SIG-M5 treated with dmso at 0.1 percent for 504 hours (cell line): Measurements from ENCODE around the gene TBL1XR1.
"Not testable (repeated sequence)": the region's sequence is repeated elsewhere in the genome, so short reads cannot be mapped to it uniquely, and the experiment has no call there.

Experiments used
- DNase-seq: peaks from one replicate; lab custom pipeline; 2025; ENCODE audit not compliant: unreplicated experiment; lab: John Stamatoyannopoulos, UW

Gene TBL1XR1

DNA sequence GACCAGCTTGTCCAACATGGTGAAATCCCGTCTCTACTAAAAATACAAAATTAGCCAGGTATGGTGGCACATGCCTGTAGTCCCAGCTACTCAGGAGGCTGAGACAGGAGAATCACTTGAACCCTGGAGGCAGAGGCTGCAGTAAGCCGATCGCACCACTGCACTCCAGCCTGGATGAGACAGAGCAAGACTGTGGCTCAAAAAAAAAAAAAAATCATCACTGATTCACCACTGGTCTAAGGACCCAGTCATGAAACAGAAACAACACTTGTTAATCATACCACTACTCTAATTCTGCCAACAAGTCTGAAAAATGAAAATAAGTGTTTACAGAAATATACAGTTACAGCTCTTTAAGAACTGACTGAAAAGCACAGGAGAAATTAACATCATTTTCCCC is 12.7 kb downstream of the TBL1XR1 start:
- DNase-seq, result not testable (repeated sequence)

DNA sequence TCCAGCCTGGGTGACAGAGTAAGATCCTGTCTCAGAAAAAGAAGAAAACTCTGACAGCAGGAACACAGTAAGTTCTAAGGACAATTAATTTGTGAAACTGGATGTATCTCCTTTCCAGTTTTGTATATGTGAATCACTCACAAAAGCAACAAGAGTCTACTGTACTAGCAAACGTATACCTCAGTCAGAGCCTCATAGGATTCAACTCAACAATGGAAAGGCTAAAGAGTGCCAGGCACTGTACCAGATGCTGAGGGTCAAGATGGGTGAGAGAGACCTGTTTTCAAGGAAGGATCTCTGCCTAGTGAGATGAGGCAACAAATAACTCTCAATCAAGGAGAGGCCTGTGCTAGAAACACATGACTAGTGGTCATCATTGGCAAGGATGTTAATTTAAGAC is 14.9 kb downstream of the TBL1XR1 start:
- DNase-seq, result no peak

DNA sequence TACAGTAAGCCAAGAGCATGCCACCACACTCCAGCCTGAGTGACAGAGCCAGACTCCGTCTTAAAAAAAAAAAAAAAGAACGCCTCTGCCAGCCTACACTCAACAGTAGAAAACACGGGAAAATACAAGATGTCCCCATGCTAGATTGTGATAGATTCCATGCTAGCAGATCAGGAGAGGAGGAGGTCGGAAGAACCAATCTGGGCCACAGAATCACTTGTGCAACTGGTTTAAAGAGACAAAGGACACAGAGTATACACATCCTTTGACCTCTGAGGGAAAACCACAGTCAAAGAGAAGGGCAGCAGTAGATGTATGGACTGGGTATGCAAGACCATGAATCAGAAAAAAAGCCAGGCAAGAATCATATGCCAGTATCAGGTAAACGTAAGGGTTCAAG is 15.9 kb downstream of the TBL1XR1 start:
- no peak for DNase-seq

DNA sequence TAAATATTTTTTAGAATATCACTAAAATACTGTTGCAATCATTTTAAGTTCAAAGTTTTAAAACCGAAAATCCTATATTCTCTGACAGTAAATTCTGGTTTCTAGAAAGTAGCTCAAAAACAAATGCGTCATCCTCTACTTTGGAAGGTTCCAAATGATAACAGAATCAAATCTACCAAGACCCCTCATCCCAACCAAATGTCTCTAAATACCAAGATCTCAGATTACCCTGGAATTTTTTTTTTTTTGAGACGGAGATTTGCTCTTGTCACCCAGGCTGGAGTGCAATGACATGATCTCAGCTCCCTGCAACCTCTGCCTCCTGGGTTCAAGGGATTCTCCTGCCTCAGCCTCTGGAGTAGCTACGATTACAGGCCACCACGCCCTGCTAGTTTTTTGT is 16.8 kb downstream of the TBL1XR1 start:
- no peak for DNase-seq

DNA sequence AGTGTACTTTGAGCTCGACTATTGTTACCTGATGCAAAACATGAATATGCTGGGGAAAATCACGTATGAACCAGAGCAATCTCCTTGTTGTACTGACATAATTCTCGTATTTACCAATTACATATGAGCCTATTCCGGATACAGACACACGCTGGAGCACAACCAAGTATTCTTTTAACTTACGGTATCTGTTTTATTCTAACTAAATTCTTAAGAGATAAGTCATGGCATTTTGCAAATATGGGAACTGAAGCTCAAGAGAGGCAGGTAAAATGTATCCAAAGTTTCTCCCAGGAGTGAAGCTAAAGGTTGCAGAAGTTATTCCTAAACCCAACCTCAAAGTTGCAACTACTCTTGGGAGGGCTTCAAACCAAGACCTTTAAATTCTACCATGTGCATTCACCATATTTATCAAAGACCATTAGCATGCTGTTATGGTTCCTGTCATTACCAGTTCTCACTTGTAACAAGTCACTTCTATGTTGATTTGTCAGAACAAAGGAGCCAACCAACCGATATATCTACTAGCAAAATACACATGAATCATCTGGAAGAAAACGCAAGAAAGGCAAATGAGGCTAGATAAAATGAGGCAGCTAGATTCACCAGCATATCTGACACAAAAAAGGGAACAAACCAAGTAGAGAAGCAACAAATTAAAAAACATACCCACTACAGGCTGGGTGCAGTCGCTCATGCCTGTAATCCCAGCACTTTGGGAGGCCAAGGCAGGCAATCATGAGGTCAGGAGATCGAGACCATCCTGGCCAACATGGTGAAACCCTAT is 17.8 kb downstream of the TBL1XR1 start:
- DNase-seq, result no peak

DNA sequence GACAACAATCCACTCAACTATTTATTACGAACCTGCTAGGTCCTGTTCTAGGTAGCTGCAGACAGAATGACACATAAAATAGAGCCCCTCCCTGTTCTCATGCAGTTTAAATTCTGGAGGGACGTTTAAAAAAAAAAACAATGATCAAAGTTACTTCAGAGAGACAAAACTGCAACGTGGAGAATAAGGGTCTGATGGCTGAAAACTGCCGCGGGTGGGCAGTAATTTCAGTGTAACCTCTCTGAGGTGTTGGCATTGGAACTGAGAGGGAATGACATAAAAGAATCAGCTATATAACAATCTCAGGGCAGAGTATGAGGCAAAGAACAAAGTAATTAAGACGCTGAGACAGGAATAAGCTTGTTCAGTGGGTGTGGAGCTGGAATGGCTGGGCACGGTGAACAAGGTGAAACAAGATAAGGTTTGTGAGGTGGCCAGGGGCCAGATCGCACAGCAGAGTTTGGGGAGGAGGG is 19.5 kb downstream of the TBL1XR1 start:
- DNase-seq, result no peak

DNA sequence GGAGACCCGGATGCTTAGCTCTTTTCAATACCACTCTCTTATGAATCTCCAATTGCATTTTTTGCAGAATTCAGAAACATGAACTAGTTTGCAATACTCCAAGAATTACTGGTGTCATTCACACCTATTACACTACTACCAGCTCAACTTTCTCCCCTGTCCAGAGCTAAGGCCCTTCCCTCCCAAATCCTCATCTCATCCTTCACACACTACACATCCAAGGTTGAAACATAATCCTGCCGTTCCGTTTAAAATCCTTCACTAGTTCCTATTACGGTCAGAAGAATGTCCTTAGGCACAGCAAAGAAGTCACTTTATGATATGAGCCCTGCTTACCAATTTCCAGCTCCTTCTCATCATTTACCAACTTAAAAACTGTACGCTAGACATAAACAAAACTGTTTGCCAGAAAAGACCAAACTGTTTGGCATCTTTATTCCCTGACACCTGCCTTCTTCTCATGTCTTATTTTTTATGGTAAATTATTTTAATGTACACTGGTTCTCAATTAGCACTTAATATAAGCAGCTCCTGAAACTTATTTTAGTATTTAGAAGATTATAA is 22.6 kb downstream of the TBL1XR1 start:
- DNase-seq, result no peak

DNA sequence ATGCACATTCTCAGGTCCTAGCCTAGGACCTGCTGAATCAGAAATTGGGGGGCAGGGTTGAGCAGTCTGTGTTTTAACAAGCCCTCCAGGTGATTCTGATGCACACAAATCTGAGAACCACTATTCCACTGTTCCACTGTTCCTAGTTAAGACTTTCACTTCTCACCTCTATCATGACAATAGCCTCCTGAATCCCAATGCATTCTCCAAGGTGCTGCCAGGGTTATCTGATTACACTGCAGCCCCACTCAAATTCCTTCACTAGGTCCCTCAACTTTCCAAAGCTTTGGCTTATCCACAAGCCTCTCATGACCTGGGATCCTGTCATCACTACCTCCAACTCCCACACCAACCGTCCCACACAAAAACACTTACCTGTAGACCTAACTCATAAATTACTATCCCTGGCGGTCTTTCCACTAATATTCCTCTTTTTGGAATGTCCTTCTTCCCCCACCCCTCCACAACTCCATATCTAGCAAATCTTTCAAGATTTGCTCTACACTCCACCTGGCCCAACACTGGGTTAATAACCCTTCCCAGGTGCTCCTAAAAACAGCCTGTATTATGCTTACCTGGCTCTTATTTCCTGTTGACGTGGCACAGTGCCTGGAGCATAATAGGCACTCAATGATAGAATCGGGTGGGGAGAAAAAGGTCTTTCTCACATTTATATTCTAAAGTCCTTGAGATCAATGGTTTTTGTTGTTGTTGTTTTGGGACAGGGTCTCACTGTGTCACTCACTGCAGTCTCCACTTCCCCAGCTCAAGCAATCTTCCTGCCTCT is 27.2 kb downstream of the TBL1XR1 start:
- DNase-seq, result no peak

DNA sequence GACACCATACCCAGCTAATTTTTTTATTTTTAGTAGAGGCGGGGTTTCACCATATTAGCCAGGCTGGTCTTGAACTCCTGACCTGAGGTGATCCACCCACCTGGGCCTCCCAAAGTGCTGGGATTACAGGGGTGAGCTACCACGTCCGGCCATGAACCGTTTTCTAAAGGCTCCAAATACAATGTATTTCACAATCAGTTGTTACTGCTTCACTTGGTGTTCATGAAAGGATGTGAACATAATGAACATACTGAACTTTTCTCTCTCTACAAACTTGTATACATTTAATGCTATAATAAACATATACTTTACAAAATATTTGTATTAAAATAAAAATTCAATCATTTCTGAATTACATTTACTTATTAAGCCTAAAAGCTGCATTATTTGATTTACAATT is 28.9 kb downstream of the TBL1XR1 start:
- DNase-seq, result no peak

DNA sequence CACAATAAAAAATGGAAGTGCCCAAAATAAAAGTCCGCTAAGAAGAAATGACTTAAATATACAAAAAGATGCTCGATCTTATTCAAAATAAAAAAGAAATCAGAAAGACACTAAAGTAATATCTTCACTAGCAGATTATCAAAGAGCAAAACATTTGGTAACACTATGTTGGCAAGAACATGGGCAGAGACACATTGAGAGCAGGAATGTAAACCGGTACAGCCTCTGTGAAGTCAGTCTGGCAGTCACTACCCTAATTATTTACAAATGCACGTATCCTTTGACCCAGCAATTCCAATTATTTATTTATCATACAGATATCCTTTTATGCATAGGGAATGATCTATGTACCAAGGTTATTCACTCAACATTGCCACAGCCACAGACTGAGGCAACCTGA is 34.5 kb downstream of the TBL1XR1 start:
- DNase-seq, result no peak

DNA sequence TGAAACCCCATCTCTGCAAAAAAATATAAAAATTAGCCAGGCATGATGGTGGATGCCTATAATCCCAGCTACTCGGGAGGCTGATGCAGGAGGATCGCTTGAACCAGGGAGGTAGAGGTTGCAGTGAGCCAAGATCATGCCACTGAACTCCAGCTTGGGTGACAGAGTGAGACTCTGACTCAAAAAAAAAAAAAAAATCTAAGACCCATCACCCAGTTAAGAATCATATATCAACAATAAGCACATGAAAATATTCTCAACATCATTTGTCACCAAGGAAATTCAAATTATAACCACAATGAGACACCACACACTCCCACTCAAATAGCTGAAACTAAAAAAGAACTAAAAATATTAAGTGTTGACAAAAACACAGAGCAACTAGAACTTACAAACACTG is 35.7 kb downstream of the TBL1XR1 start:
- not testable (repeated sequence) for DNase-seq

DNA sequence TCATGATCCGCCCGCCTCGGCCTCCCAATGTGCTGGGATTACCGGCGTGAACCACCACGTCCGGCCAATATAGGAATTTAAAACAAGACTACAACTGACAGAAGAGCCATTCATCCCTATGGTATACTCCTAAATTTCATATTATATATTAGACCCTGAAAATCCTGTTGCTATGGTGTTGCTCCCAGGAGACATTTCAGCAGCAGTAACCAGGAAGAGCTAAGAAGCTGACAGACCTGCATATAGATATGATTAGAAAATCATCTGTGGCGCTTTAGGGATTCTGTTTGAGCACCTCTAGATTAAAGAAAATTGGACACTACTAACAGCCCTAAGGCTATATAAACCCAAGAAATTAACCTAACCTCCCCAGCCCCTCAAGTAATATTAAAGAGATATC is 38.8 kb downstream of the TBL1XR1 start:
- no peak for DNase-seq

DNA sequence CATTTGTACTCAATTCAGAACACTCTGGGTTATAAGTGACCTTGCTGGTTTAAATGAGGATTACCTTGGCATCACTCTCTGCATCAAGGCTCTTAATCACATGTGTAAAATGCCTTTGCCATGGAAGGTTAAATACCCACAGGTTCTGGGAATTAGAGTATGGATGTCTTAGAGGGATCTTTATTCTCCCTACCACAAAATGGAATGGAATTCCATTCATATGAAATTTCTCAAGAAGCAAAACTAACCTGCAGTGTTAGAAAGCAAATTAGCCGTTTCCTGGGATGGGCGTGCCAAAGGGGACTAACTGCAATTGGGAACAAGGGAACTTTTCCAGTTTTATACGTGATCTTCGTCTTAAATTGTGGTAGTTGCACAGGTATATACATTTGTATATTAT is 39.8 kb downstream of the TBL1XR1 start:
- no peak for DNase-seq

DNA sequence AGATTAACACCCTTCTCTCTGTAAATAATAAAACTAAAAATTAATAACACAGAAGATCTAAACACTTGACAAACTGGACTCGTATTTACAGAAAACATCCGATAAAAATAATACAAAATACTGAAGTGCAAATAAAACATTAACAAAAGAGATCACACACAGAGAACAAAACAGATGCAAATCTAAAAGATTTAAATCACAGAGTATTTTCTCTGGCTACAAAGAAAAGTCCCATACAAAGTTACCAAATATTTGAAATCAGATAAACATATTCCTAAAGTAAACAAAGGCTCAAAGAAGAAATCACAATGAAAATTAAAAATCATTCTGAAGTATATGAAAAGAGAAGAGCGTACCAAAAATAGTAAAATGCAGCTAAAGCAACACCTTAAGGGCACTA is 42.5 kb downstream of the TBL1XR1 start:
- DNase-seq, result no peak

DNA sequence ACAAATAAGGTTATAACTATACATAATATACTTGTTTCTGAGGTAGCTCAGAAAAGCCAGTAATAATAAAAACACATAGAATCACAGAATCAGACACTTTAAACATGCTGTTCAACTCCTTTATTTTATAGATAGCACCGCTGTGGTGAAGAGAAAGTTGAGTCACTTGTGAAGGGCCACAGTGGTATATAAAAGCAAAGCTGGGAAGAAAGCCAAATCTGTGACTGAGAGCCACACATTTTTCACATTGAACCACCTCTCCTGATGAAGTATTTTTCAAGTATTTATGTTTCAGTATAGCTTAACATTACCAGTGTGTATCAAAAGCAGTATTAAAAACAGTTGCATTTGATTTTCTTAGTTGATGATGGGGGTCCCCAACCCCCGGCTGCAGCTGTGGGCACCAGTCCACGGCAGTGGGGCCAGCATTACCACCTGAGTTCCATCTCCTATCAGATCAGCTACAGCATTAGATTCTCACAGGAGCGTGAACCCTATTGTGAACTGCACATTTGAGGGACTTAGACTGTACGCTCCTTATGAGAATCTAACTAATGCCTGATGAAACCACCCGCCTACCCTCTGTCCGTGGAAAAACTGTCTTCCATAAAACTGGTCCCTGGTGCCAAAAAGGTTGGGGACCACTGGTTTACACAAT is 46.2 kb downstream of the TBL1XR1 start:
- no peak for DNase-seq

DNA sequence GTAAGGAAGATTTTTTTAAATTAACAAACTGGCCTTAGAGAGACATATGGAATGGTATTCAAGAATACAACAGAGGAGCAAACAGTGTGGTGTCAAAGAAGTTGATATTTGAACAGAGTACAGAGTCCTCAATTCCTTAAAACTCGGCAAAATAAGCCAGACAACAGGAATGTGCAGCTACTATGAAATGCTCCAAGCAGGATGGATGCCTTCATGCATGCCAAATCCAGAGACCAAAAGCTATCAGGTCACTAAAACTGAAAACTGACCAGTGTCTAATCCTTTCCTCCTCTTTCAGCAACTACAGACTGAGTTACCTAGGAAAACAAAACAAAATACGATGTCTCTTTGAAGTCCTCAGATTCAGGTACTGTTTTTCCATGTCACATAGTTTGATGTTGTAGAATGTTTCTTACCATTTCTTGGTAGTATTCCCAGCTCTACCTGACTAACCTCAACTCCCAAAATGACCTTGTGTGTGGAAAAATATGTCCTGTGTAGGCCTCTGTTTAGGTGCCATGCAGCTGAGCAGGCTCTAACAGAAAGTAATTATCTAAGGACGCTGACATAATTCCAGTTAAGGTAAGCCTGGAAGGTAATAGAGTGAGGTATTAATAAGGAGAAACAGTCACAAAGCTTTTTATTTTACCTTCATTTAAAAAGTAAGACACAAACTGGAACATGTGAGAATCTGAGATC is 46.9 kb downstream of the TBL1XR1 start:
- DNase-seq, result no peak

DNA sequence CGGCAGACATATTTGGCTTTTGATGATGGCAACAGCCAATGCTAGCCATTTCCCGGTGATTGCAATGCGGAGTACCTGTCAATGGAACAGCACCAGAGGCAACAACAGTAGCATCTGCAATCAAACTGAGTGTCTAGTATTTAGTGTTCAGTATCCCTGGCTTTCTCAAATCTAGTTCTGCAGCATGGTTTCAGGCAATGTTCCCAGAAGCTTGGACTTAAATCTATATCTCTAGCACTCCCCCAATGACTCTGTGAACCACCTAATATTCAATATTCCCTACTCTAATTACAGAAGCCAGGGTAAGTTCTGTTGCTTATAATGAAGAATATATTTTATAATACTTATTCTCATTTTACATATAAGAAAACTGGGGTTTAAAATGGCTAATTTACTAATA is 48.2 kb downstream of the TBL1XR1 start:
- DNase-seq, result no peak

DNA sequence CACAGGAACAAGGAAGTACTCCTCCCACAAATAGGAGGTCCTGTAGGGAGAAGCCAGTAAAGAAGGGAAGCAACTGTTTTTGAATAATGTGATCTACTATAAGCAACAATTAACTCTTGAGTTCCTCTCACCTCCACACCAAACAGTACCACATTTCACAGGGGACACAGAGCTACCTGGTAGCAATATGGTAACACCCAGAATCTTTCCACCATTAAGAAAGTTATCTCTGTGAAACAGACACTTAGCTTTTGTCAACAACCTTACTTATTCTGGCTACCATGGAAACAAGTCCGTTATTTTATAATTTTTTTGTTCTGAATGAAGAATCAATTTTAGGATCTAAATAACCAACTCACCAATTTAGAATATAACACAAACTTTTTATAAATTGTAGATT is 49.5 kb downstream of the TBL1XR1 start:
- no peak for DNase-seq

DNA sequence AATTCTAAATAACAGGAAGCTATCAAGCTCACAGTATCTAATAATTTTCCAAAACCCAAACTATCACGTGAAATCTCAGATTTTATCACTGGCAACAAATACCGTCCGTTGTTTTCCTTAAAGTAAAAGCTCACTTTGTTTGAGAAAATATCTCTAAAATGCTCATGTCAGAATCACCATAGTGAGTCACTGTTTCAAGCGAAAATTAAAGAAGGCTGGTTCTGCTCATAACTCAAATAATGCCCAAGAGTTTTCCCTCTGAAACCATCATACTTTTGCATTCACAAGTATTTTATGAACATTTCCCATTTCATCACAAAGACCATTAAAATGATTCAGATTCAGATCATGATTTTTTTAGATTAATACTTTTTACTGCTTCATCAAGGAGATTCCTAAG is 50.6 kb downstream of the TBL1XR1 start:
- no peak for DNase-seq

DNA sequence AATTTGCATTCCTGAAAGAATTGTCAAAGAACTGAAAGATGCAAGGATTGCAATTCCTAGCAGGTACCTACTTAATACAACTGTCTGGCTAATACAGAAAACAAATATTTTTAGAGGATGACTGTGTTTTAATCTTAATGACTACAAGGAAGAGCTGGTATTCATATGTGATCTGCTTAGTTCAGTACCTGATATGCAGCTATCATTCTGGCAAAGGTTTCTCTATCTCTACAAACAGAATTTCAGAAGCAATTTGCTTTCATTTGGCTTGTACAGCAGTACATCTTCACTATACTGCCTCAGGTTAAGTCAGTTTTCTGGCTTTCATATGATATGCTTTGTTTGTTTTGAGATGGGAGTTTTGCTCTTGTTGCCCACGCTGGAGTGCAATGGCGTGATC is 51.3 kb downstream of the TBL1XR1 start:
- no peak for DNase-seq

DNA sequence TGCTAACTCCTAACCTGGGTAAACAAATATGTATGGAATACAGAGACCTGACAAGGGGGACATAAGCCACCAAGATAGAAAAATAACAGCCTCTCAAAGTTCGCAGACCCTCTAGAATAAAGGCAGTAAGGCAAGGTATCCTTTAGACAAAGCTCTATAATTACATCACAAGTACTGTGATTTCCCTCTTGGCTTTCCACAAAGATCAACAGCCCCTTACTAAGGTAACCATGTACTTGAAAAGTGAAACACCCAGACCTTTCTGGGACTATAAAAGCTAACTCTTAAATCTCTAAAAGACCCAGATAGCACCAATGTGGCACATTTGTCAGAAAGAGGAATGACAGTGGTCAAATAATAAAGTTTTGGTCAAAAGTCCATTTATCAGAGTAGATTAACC is 51.9 kb downstream of the TBL1XR1 start:
- no peak for DNase-seq
